HCT116 (cell line): ENCODE results near the gene MAPK4.

Experiments
- CBX3 ChIP-seq: IDR thresholded peaks from 2 replicates; pipeline ENCODE4 v1.6.1; 2012; ENCODE audit warnings: low read depth
- CTCF ChIP-seq, 3 experiments: fragments of 200-600 bp in 1 of 3; sonication (generic) in 1 of 3; IDR thresholded peaks in 2 of 3; conservative IDR thresholded peaks in 1 of 3; 2 replicates each; pipeline ENCODE4 v1.5.1; 2012 to 2017; ENCODE audit warnings: low read depth in 2 of 3, low read length in 2 of 3, antibody characterized with exemption in 1 of 3, borderline replicate concordance in 1 of 3, control low read depth in 1 of 3, mild to moderate bottlenecking in 1 of 3, mixed read lengths in 1 of 3, mixed run types in 1 of 3, moderate library complexity in 1 of 3; ENCODE audit not compliant: insufficient read depth in 1 of 3
- EGR1 ChIP-seq: IDR thresholded peaks from 2 replicates; pipeline ENCODE4 v1.6.1; 2012; ENCODE audit warnings: low read depth
- EZH2 ChIP-seq: fragments of 200-600 bp; sonication (generic); IDR thresholded peaks from 2 replicates; pipeline ENCODE4 v1.6.1; 2017; ENCODE audit warnings: antibody characterized with exemption, mixed run types
- JUND ChIP-seq: IDR thresholded peaks from 2 replicates; pipeline ENCODE4 v1.6.1; 2012
- POLR2A ChIP-seq: IDR thresholded peaks from 2 replicates; pipeline ENCODE4 v1.7.0; 2011; ENCODE audit warnings: borderline replicate concordance; ENCODE audit not compliant: insufficient read depth, insufficient read length; ENCODE audit errors: extremely low read depth
- POLR2AphosphoS5 ChIP-seq: IDR thresholded peaks from 2 replicates; pipeline ENCODE4 v1.6.1; 2011; ENCODE audit warnings: mild to moderate bottlenecking, low read depth, low read length, moderate library complexity
- RAD21 ChIP-seq: IDR thresholded peaks from 2 replicates; pipeline ENCODE4 v1.6.1; 2012; ENCODE audit warnings: low read depth, mild to moderate bottlenecking
- SIN3A ChIP-seq: IDR thresholded peaks from 2 replicates; pipeline ENCODE4 v1.6.1; 2012; ENCODE audit warnings: low read depth
- ZFX ChIP-seq: fragments of 450-650 bp; IDR thresholded peaks from 2 replicates; pipeline ENCODE4 v1.6.1; 2017

- TF ChIP-seq CTCF (IDR thresholded peaks at IDR 0.05 in 2 of 3, conservative IDR thresholded peaks at IDR 0.05 in 1 of 3; ENCODE audit: borderline replicate concordance in 1 of 3, insufficient read depth in 1 of 3, low read depth in 2 of 3, low read length in 2 of 3), result no peak
- no peak for TF ChIP-seq EGR1
- no peak for TF ChIP-seq ZFX
- TF ChIP-seq SIN3A, result no peak
- TF ChIP-seq POLR2A, result no peak
- TF ChIP-seq RAD21, result no peak
- TF ChIP-seq EZH2, result no peak
- TF ChIP-seq POLR2AphosphoS5, result no peak
- no peak for TF ChIP-seq JUND
- TF ChIP-seq CBX3, result no peak
Measured at GRCh38 chr18:50563376-50563775, 3.5 kb downstream of the MAPK4 start.
